GM12878 (cell line): Measurements from ENCODE around the gene APCDD1L. TPM values are rescaled to one million over a fixed set of nuclear protein-coding genes. Genes with fewer than 3 reads are reported as not detected.

Source experiments
- ATAC-seq: fragments of 200-7000 bp; cut with Tn5 transposase; 3 replicates; pipeline ENCODE4 v1.9.1; 2020; ENCODE audit warnings: mild to moderate bottlenecking, moderate library complexity
- BruUV-seq: library from RNA; stranded (reverse); fragments of 400-500 nt; replicated peaks from 2 replicates; lab custom pipeline; 2021; lab: Mats Ljungman, UMichigan
- CTCF ChIA-PET: fragments of 300-600 bp; sonication (Branson Sonifier 250); formaldehyde crosslinking; extraction: SDS; loops from one replicate; lab custom pipeline; 2021; ENCODE audit warnings: inconsistent platforms; lab: Yijun Ruan, JAX
- POLR2A ChIA-PET: fragments of 350-600 bp; formaldehyde crosslinking; extraction: SDS; loops from one replicate; lab custom pipeline; 2021; ENCODE audit warnings: inconsistent platforms; lab: Charles Lee
- RAD21 ChIA-PET: fragments of 300-600 bp; sonication (Branson Sonifier 250); formaldehyde crosslinking; loops from one replicate; lab custom pipeline; 2023; ENCODE audit warnings: antibody characterized with exemption; ENCODE audit not compliant: unreplicated experiment; lab: Charles Lee
- SMC1A ChIA-PET: fragments of 300-600 bp; sonication (Branson Sonifier 250); formaldehyde crosslinking; loops from one replicate; lab custom pipeline; 2023; ENCODE audit not compliant: unreplicated experiment, uncharacterized antibody; lab: Charles Lee
- DNase-seq: peaks from one replicate; pipeline ENCODE4 v3.0.0-alpha.2; 2011; ENCODE audit warnings: low read depth, low spot score
- FAIRE-seq: peaks from 3 replicates; lab custom pipeline; 2011; peaks lifted over from hg19 to GRCh38; lab: Jason Lieb, UNC
- H2AFZ ChIP-seq: 2 replicates; pipeline ENCODE4 v1.6.0; 2011; ENCODE audit warnings: low read depth, low read length, control low read depth; ENCODE audit not compliant: control insufficient read depth
- H3K27ac ChIP-seq: 2 replicates; pipeline ENCODE4 v1.5.1; 2011; ENCODE audit warnings: control low read depth; ENCODE audit not compliant: control insufficient read depth, insufficient read depth
- H3K27me3 ChIP-seq, 2 experiments: replicated peaks in 1 of 2; 2 replicates each; pipeline versions ENCODE4 v1.6.0 to v1.6.1; 2011; ENCODE audit warnings: low read length in 1 of 2; ENCODE audit not compliant: control insufficient read depth in 2 of 2, insufficient read depth in 2 of 2
- H3K36me3 ChIP-seq, 2 experiments: 2 replicates each; pipeline ENCODE4 v1.5.1; 2011; ENCODE audit warnings: low read length in 1 of 2; ENCODE audit not compliant: control insufficient read depth in 2 of 2, insufficient read depth in 2 of 2
- H3K4me1 ChIP-seq: 2 replicates; pipeline ENCODE4 v1.6.1; 2011; ENCODE audit warnings: mild to moderate bottlenecking, low read length, moderate library complexity, mixed read lengths; ENCODE audit not compliant: control insufficient read depth, insufficient read depth
- H3K4me2 ChIP-seq: 2 replicates; pipeline ENCODE4 v1.6.0; 2011; ENCODE audit warnings: control low read depth; ENCODE audit not compliant: control insufficient read depth, insufficient read depth
- H3K4me3 ChIP-seq: fragments of 200-600 bp; sonication (generic); 2 replicates; pipeline ENCODE4 v1.5.1; 2016
- H3K79me2 ChIP-seq: 2 replicates; pipeline ENCODE4 v1.6.0; 2011; ENCODE audit warnings: low read length; ENCODE audit not compliant: control insufficient read depth, insufficient read depth
- H3K9ac ChIP-seq: 2 replicates; pipeline ENCODE4 v1.8.0; 2011; ENCODE audit warnings: low read length, control low read depth, mixed read lengths; ENCODE audit not compliant: control insufficient read depth, insufficient read depth
- H3K9me3 ChIP-seq: replicated peaks from 3 replicates; pipeline ENCODE4 v1.5.1; 2011; ENCODE audit warnings: mild to moderate bottlenecking, low read length; ENCODE audit not compliant: control insufficient read depth, insufficient read depth
- H4K20me1 ChIP-seq: 2 replicates; pipeline ENCODE4 v1.6.0; 2011; ENCODE audit not compliant: control insufficient read depth, insufficient read depth
- ASH2L ChIP-seq: fragments of 300-600, 200-600 bp; sonication (generic); IDR thresholded peaks from 2 replicates; pipeline ENCODE4 v1.6.1; 2017; ENCODE audit warnings: low read depth, mild to moderate bottlenecking, borderline replicate concordance
- BHLHE40 ChIP-seq, 2 experiments: fragments of 450-650 bp in 1 of 2; IDR thresholded peaks; 2 replicates each; pipeline ENCODE4 v1.6.1; 2011 to 2017; ENCODE audit warnings: low read depth in 2 of 2, borderline replicate concordance in 1 of 2, improper control_type of control experiment in 1 of 2, low read length in 1 of 2, mild to moderate bottlenecking in 1 of 2
- CBX3 ChIP-seq: fragments of 200-600 bp; sonication (generic); IDR thresholded peaks from 2 replicates; pipeline ENCODE4 v1.6.1; 2016; ENCODE audit warnings: low read depth, borderline replicate concordance
- CREB1 ChIP-seq: IDR thresholded peaks from 2 replicates; pipeline ENCODE4 v1.6.1; 2012; ENCODE audit warnings: low read depth, mild to moderate bottlenecking, inconsistent platforms
- E2F4 ChIP-seq: IDR thresholded peaks from 2 replicates; pipeline ENCODE4 v1.6.1; 2012; ENCODE audit warnings: low read depth, low read length, improper control_type of control experiment
- EZH2 ChIP-seq: IDR thresholded peaks from 2 replicates; pipeline ENCODE4 v1.6.1; 2012; ENCODE audit warnings: low read depth, mild to moderate bottlenecking, control low read depth, inconsistent platforms, low read length, borderline replicate concordance; ENCODE audit not compliant: control insufficient read depth
- IRF3 ChIP-seq: fragments of 450-650 bp; IDR thresholded peaks from 2 replicates; pipeline ENCODE4 v1.6.1; 2014; ENCODE audit warnings: mild to moderate bottlenecking
- IRF5 ChIP-seq: fragments of 450-650 bp; IDR thresholded peaks from 2 replicates; pipeline ENCODE4 v1.6.1; 2017; ENCODE audit warnings: borderline replicate concordance
- JUNB ChIP-seq: IDR thresholded peaks from 2 replicates; pipeline ENCODE4 v1.6.1; 2016; ENCODE audit warnings: antibody characterized with exemption, mild to moderate bottlenecking
- LARP7 ChIP-seq: fragments of 450-650 bp; IDR thresholded peaks from 2 replicates; pipeline ENCODE4 v1.6.1; 2017; ENCODE audit warnings: mild to moderate bottlenecking
- MEF2A ChIP-seq: IDR thresholded peaks from 2 replicates; pipeline ENCODE4 v1.6.1; 2011; ENCODE audit warnings: low read depth, mild to moderate bottlenecking, low read length, moderate library complexity; ENCODE audit not compliant: insufficient read depth
- MXI1 ChIP-seq: fragments of 150-350 bp; IDR thresholded peaks from 2 replicates; pipeline ENCODE4 v1.6.1; 2011; ENCODE audit warnings: low read depth, mild to moderate bottlenecking, inconsistent platforms, low read length, improper control_type of control experiment
- NFXL1 ChIP-seq: fragments of 450-650 bp; IDR thresholded peaks from 2 replicates; pipeline ENCODE4 v1.6.1; 2017; ENCODE audit warnings: antibody characterized with exemption, mild to moderate bottlenecking, borderline replicate concordance
- NR2C1 ChIP-seq: fragments of 450-650 bp; IDR thresholded peaks from 2 replicates; pipeline ENCODE4 v1.6.1; 2017; ENCODE audit warnings: antibody characterized with exemption, mild to moderate bottlenecking, moderate library complexity
- USF1 ChIP-seq: IDR thresholded peaks from 2 replicates; pipeline ENCODE4 v1.6.1; 2011; ENCODE audit warnings: borderline replicate concordance, low read depth, mild to moderate bottlenecking, moderate library complexity, mixed read lengths, low read length; ENCODE audit not compliant: insufficient read depth; ENCODE audit errors: extremely low read length
- ZBTB4 ChIP-seq: fragments of 450-650 bp; formaldehyde crosslinking; IDR thresholded peaks from 2 replicates; pipeline ENCODE4 v1.4.0; 2022; ENCODE audit warnings: mild to moderate bottlenecking, moderate library complexity
- WGBS: methylation state at CpG from one replicate; pipeline ENCODE4 v1.1.6; 2016; ENCODE audit warnings: low lambda C conversion rate; ENCODE audit not compliant: insufficient replicate concordance, insufficient coverage; ENCODE audit errors: missing lambda C conversion rate; 5-methylcytosine and 5-hydroxymethylcytosine counted together
- in situ Hi-C: fragments of 300-500 bp; cut with MboI; formaldehyde crosslinking; loops from 9 replicates; pipeline ENCODE4 v1.14.3; 2018; ENCODE audit warnings: mixed read lengths
- intact Hi-C: fragments of 100-400 bp; cut with micrococcal nuclease; formaldehyde crosslinking; loops from one replicate; pipeline ENCODE4 v1.14.2; 2022; ENCODE audit not compliant: unreplicated experiment
- polyA plus RNA-seq, 11 experiments: library from polyadenylated mRNA; depleted of rRNA in 4 of 11; unstranded in 6 of 11; stranded (reverse) in 5 of 11; fragments of >200 nt; fragmentation: Nextera tagmentation in 4 of 11; fragmentation: Illumina TruSeq in 1 of 11; extraction: Ambion mirVana in 4 of 11; extraction: Trizol in 1 of 11; gene quantifications; 1 replicate in 1 of 11; 2 replicates in 10 of 11; pipeline versions ENCODE4 v1.2.1 to v1.2.3, GENCODE V29; 2011 to 2016; ENCODE audit warnings: inconsistent platforms in 2 of 11, missing spikeins in 2 of 11, low read depth in 1 of 11
- total RNA-seq, 4 experiments: library from RNA; depleted of rRNA in 3 of 4; stranded (reverse); fragments of >200 nt in 3 of 4; fragmentation: Illumina TruSeq in 1 of 4; extraction: Trizol in 1 of 4; gene quantifications; 2 replicates each; pipeline versions ENCODE4 v1.2.1 to v1.2.3, GENCODE V29; 2013 to 2021

Gene APCDD1L
- total and polyA plus RNA-seq, 10 of the 15 experiments (the other 5 are each of a cell fraction or from before 2014, with no cell fraction given) = 0.14 to 0.50 TPM; not detected in 8

GRCh38 chr20:58500256-58500655 is 14.9 kb downstream of the APCDD1L start:
- no peaks in the 10 kb centered on the region for H4K20me1 ChIP-seq
- no peak overlapping the region for H3K9ac ChIP-seq
- ChIA-PET CTCF (interaction anchor here (1.1 kb wide), 1 partner anchor 265 kb away, joined by 3 read pairs; no protein-coding TSS in a partner anchor), RAD21 (no interaction called here), POLR2A (no interaction called here), SMC1A (no interaction called here)
- intact Hi-C loops = no loop called here
- 74% methylated on average over 7 of the region's 7 CpGs for WGBS
- no peaks in the 10 kb centered on the region for H3K27me3 ChIP-seq
- ATAC-seq = no peak
- no peaks in the 10 kb centered on the region for H3K36me3 ChIP-seq
- peaks cover 8% of the 10 kb centered on the region; the same call in 2 of the 3 replicates for H3K9me3 ChIP-seq
- no peaks in the 10 kb centered on the region for H3K79me2 ChIP-seq
- no peak overlapping the region for H3K27ac ChIP-seq
- no peak overlapping the region for H2AFZ ChIP-seq
- no peak for DNase-seq
- no peaks in the 10 kb centered on the region for H3K4me1 ChIP-seq
- in situ Hi-C loops = no loop called here
- no TSS peak for BruUV-seq
- H3K4me2 ChIP-seq = no peak overlapping the region
- no peak overlapping the region for H3K4me3 ChIP-seq
- no peak for FAIRE-seq
- TF ChIP-seq CBX3 (no peak), MXI1 (no peak), E2F4 (no peak), MEF2A (no peak), EZH2 (no peak), CREB1 (no peak), LARP7 (no peak), BHLHE40 (IDR thresholded peaks at IDR 0.05; ENCODE audit: borderline replicate concordance in 1 of 2, low read depth in 2 of 2, low read length in 1 of 2) (no peak), IRF5 (no peak), ASH2L (no peak), ZBTB4 (CRISPR knock-in tag) (no peak), JUNB (no peak), NFXL1 (no peak), IRF3 (no peak), NR2C1 (no peak), USF1 (no peak)
